Measurements from ENCODE around the gene NTM.
A peak's percentile ranks its signal among the peaks of the same experiment; 100 is the strongest.

DNA sequence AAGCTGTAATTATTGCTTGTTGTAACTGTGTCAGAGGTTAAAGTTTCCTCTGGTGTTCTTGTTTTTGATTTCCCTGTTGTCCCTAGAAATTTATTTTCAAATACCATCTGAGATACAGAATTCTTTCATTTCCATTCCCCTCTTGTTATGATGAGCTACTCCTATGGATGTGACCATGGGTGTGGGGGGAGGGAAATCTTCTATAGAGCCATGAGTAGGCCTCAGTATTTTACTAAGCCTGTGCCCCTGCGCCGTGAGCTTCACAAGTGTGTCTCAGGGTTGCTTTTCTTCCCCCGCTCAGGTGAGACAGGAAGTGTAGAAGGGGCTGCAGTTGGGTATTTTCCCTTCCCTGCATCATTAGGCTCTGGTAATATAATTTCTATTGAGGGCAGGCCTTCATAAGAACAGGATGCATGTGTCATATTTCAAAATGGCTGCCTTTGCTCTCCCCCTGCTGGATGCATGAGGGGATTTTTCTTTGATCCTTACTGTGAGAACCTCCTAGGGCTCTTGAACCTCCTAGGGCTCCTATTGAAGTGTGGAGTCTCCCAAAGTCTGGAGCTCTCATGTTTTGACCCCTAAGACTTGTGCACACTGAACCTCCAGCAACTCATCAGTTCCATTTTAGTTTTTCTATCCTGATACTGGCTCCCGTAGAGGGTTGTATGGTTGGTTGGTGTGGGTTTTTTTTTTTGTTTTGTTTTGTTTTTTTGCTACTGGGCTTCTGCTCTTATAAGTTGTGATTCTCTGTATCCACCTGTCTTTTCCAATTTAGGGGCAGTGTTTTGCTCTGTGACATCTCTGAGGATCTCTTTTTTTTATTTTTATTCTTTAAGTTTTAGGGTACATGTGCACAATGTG lies 658.2 kb downstream of the NTM start:
- TF ChIP-seq POLR2A (IDR thresholded peaks at IDR 0.05): no peak
- TF ChIP-seq, protein P1, sequence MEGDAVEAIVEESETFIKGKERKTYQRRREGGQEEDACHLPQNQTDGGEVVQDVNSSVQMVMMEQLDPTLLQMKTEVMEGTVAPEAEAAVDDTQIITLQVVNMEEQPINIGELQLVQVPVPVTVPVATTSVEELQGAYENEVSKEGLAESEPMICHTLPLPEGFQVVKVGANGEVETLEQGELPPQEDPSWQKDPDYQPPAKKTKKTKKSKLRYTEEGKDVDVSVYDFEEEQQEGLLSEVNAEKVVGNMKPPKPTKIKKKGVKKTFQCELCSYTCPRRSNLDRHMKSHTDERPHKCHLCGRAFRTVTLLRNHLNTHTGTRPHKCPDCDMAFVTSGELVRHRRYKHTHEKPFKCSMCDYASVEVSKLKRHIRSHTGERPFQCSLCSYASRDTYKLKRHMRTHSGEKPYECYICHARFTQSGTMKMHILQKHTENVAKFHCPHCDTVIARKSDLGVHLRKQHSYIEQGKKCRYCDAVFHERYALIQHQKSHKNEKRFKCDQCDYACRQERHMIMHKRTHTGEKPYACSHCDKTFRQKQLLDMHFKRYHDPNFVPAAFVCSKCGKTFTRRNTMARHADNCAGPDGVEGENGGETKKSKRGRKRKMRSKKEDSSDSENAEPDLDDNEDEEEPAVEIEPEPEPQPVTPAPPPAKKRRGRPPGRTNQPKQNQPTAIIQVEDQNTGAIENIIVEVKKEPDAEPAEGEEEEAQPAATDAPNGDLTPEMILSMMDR (IDR thresholded peaks at IDR 0.05): peak in 5 of 6 experiments; percentile 15 to 68 (median 46)

Measured in adrenal gland (tissue), 5 donors.